HEK293 (cell line): ENCODE measurements around the gene TPRN.

Experiments
- CTCF ChIA-PET: fragments of 350-600 bp; formaldehyde crosslinking; extraction: SDS; loops from one replicate; lab custom pipeline; 2021; ENCODE audit warnings: antibody characterized with exemption; lab: Yijun Ruan, JAX
- POLR2A ChIA-PET: fragments of 300-600 bp; formaldehyde crosslinking; extraction: SDS; loops from one replicate; lab custom pipeline; 2020; ENCODE audit warnings: antibody characterized with exemption, inconsistent platforms; lab: Yijun Ruan, JAX
- H3K27ac ChIP-seq: fragments of 200-500 bp; sonication (Bioruptor generic); 2 replicates; pipeline ENCODE4 v1.5.1; 2014; ENCODE audit warnings: low read depth, low read length, control low read depth, inconsistent platforms; ENCODE audit errors: extremely low read depth
- H3K36me3 ChIP-seq, 2 experiments: fragments of 200-500 bp in 1 of 2; sonication (Bioruptor generic) in 1 of 2; 1 replicate in 1 of 2; 2 replicates in 1 of 2; pipeline ENCODE4 v1.5.1; 2014 to 2017; ENCODE audit warnings: inconsistent platforms in 2 of 2, low read length in 2 of 2; ENCODE audit not compliant: control insufficient read depth in 2 of 2, insufficient read depth in 1 of 2
- H3K4me1 ChIP-seq: fragments of 200-500 bp; sonication (Bioruptor generic); 2 replicates; pipeline ENCODE4 v1.5.1; 2014; ENCODE audit warnings: mild to moderate bottlenecking, low read length, inconsistent platforms; ENCODE audit not compliant: control insufficient read depth, insufficient read depth
- H3K4me3 ChIP-seq: 2 replicates; pipeline ENCODE4 v1.5.1; 2011; ENCODE audit warnings: low read depth, mild to moderate bottlenecking, control low read depth, low read length, moderate library complexity
- H3K9me3 ChIP-seq: fragments of 200-500 bp; sonication (Bioruptor generic); 2 replicates; pipeline ENCODE4 v1.5.1; 2014; ENCODE audit warnings: low read depth, low read length, inconsistent platforms; ENCODE audit not compliant: control insufficient read depth, insufficient read depth
- EGR2 ChIP-seq: fragments of 450-650 bp; formaldehyde crosslinking; IDR thresholded peaks from 2 replicates; pipeline ENCODE4 v1.5.1; 2016; ENCODE audit warnings: low read depth, missing biosample characterization, missing genetic modification characterization
- GLIS1 ChIP-seq: fragments of 450-650 bp; formaldehyde crosslinking; IDR thresholded peaks from 2 replicates; pipeline ENCODE4 v1.5.1; 2016; ENCODE audit warnings: missing biosample characterization, missing genetic modification characterization
- GLIS2 ChIP-seq: fragments of 450-650 bp; formaldehyde crosslinking; IDR thresholded peaks from 2 replicates; pipeline ENCODE4 v1.5.1; 2016; ENCODE audit warnings: missing biosample characterization, missing genetic modification characterization
- HIC1 ChIP-seq: fragments of 450-650 bp; formaldehyde crosslinking; IDR thresholded peaks from 2 replicates; pipeline ENCODE4 v1.5.1; 2016; ENCODE audit warnings: missing biosample characterization, missing genetic modification characterization
- IKZF3 ChIP-seq: fragments of 450-650 bp; IDR thresholded peaks from 2 replicates; pipeline ENCODE4 v1.5.0; 2018; ENCODE audit warnings: missing biosample characterization, mild to moderate bottlenecking, missing genetic modification characterization, moderate library complexity
- PRDM10 ChIP-seq: fragments of 450-650 bp; formaldehyde crosslinking; IDR thresholded peaks from 2 replicates; pipeline ENCODE4 v1.5.1; 2016; ENCODE audit warnings: missing biosample characterization, missing genetic modification characterization
- SCRT2 ChIP-seq: fragments of 450-650 bp; formaldehyde crosslinking; IDR thresholded peaks from 2 replicates; pipeline ENCODE4 v1.5.1; 2016; ENCODE audit warnings: missing biosample characterization, missing genetic modification characterization
- TRIM28 ChIP-seq: IDR thresholded peaks from 2 replicates; pipeline ENCODE4 v1.6.1; 2011; ENCODE audit warnings: low read length, control low read depth, borderline replicate concordance
- ZNF274 ChIP-seq, 2 experiments: fragments of 200-500 bp in 1 of 2; fragments of 450-650 bp in 1 of 2; sonication (Bioruptor generic) in 1 of 2; formaldehyde crosslinking in 1 of 2; IDR thresholded peaks; 2 replicates each; pipeline versions ENCODE4 v1.5.1 to v1.6.1; 2014 to 2016; ENCODE audit warnings: borderline replicate concordance in 1 of 2, inconsistent platforms in 1 of 2, low read length in 1 of 2, missing biosample characterization in 1 of 2, missing genetic modification characterization in 1 of 2
- ZNF513 ChIP-seq: fragments of 450-650 bp; IDR thresholded peaks from 2 replicates; pipeline ENCODE4 v1.5.1; 2018; ENCODE audit warnings: missing biosample characterization, missing genetic modification characterization
- ZNF561 ChIP-seq: fragments of 450-650 bp; IDR thresholded peaks from 2 replicates; pipeline ENCODE4 v1.5.1; 2018; ENCODE audit warnings: missing biosample characterization, missing genetic modification characterization, borderline replicate concordance
- ZNF830 ChIP-seq: fragments of 450-650 bp; IDR thresholded peaks from 2 replicates; pipeline ENCODE4 v1.5.0; 2018; ENCODE audit warnings: missing biosample characterization, missing genetic modification characterization, low read depth, mild to moderate bottlenecking, moderate library complexity
- ZSCAN16 ChIP-seq: fragments of 450-650 bp; formaldehyde crosslinking; IDR thresholded peaks from 2 replicates; pipeline ENCODE4 v1.5.1; 2016; ENCODE audit warnings: missing biosample characterization, missing genetic modification characterization

TPRN gene

GRCh38 chr9:137172901-137173795, 27.4 kb downstream of the TPRN start:
- H3K9me3 ChIP-seq: no peaks in the 10 kb centered on the region
- ChIA-PET POLR2A (interaction anchor here (0.6 to 7.4 kb wide), 5 partner anchors 11 to 88 kb away, joined by 3 to 53 read pairs (median 3); partner anchors contain the start of gene TUBB4B), CTCF (interaction anchor here (0.8 to 1.1 kb wide), 2 partner anchors 63 to 64 kb away, joined by 3 read pairs; no protein-coding TSS in a partner anchor)
- H3K36me3 ChIP-seq: peaks cover 0 to 13% of the 10 kb centered on the region in 2 experiments; a peak in 1 of 3 replicates
- H3K27ac ChIP-seq: no peak overlapping the region
- no peaks in the 10 kb centered on the region; the same call in 1 of the 2 replicates for H3K4me1 ChIP-seq
- H3K4me3 ChIP-seq: no peak overlapping the region
- TF ChIP-seq PRDM10 (tag by site-specific recombination) (peak; percentile 28; the same call in 1 of the 2 replicates), ZNF513 (tag by site-specific recombination) (no peak), EGR2 (tag by site-specific recombination) (peak; percentile 57; the same call in 1 of the 2 replicates)

GRCh38 chr9:137171149-137171900, 29.2 kb downstream of the TPRN start:
- Histone ChIP-seq H3K9me3 (no peaks in the 10 kb centered on the region), H3K4me3 (no peak overlapping the region), H3K27ac (no peak overlapping the region), H3K4me1 (no peaks in the 10 kb centered on the region; the same call in 1 of the 2 replicates), H3K36me3 (peaks cover 0 to 3% of the 10 kb centered on the region in 2 experiments; a peak in 1 of 3 replicates)
- ChIA-PET CTCF (interaction anchor here (1.0 to 1.8 kb wide), 4 partner anchors 40 to 65 kb away, joined by 3 to 7 read pairs (median 5); no protein-coding TSS in a partner anchor), POLR2A (interaction anchor here (0.7 to 7.4 kb wide), 3 partner anchors 21 to 70 kb away, joined by 3 to 53 read pairs (median 6); partner anchors contain the start of gene TUBB4B)
- TF ChIP-seq ZNF561: no peak
- TF ChIP-seq ZSCAN16 (tag by site-specific recombination): no peak
- TF ChIP-seq HIC1 (tag by site-specific recombination): peak; percentile 68; the same call in 1 of the 2 replicates
- no peak for TF ChIP-seq ZNF830 (tag by site-specific recombination)
- TF ChIP-seq ZNF274 (IDR thresholded peaks at IDR 0.05; ENCODE audit: low read length): no peak
- no peak for TF ChIP-seq ZNF274 (tag by site-specific recombination; IDR thresholded peaks at IDR 0.05; ENCODE audit: borderline replicate concordance)
- TF ChIP-seq IKZF3 (tag by site-specific recombination): no peak
- peak; percentile 47 for TF ChIP-seq GLIS1 (tag by site-specific recombination)
- TF ChIP-seq GLIS2: 0 out of 2 replicates have a peak, but pooled peaks have one; percentile 19
- no peak for TF ChIP-seq TRIM28
- TF ChIP-seq SCRT2: peak; percentile 57
- TF ChIP-seq, all 188 proteins: peak for 4
